ENCODE measurements around the gene CFAP46. TPM values are rescaled to one million over a fixed set of nuclear protein-coding genes. Genes with fewer than 3 reads are reported as not detected.

CFAP46 gene
- total and polyA plus RNA-seq, 9 of the 15 experiments (the other 6 are each of a cell fraction or from before 2014, with no cell fraction given), result not detected

DNA sequence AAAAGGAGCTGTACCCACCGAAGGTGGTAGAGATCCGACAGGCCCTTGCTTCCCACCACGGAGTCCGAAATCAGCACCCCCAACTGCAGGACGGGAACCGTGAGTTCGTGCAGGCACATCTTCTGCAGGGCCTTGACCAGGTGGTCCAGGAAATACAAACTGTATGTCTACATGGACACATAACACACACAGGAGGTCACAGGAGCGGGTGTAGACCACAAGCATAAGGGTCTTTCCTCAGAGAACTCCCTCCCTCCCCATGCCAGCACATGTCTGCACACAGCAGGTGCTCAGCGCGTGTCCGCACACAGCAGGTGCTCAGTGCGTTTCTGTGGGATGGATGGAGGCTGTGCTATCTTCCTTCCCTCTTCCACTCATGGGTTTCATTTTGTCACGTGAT, 69.7 kb downstream of the CFAP46 start (continued):
- TF ChIP-seq, protein P1, sequence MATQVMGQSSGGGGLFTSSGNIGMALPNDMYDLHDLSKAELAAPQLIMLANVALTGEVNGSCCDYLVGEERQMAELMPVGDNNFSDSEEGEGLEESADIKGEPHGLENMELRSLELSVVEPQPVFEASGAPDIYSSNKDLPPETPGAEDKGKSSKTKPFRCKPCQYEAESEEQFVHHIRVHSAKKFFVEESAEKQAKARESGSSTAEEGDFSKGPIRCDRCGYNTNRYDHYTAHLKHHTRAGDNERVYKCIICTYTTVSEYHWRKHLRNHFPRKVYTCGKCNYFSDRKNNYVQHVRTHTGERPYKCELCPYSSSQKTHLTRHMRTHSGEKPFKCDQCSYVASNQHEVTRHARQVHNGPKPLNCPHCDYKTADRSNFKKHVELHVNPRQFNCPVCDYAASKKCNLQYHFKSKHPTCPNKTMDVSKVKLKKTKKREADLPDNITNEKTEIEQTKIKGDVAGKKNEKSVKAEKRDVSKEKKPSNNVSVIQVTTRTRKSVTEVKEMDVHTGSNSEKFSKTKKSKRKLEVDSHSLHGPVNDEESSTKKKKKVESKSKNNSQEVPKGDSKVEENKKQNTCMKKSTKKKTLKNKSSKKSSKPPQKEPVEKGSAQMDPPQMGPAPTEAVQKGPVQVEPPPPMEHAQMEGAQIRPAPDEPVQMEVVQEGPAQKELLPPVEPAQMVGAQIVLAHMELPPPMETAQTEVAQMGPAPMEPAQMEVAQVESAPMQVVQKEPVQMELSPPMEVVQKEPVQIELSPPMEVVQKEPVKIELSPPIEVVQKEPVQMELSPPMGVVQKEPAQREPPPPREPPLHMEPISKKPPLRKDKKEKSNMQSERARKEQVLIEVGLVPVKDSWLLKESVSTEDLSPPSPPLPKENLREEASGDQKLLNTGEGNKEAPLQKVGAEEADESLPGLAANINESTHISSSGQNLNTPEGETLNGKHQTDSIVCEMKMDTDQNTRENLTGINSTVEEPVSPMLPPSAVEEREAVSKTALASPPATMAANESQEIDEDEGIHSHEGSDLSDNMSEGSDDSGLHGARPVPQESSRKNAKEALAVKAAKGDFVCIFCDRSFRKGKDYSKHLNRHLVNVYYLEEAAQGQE (IDR thresholded peaks at IDR 0.05; ENCODE audit: borderline replicate concordance), result no peak
- TF ChIP-seq, protein P1 (CRISPR knock-in tag; IDR thresholded peaks at IDR 0.05; ENCODE audit: low read depth), result no peak
- no peak for TF ChIP-seq MCM5 (IDR thresholded peaks at IDR 0.05; ENCODE audit: low read depth)
- no peak for TF ChIP-seq SMAD3 (CRISPR knock-in tag; conservative IDR thresholded peaks at IDR 0.05)
- TF ChIP-seq, protein P2, sequence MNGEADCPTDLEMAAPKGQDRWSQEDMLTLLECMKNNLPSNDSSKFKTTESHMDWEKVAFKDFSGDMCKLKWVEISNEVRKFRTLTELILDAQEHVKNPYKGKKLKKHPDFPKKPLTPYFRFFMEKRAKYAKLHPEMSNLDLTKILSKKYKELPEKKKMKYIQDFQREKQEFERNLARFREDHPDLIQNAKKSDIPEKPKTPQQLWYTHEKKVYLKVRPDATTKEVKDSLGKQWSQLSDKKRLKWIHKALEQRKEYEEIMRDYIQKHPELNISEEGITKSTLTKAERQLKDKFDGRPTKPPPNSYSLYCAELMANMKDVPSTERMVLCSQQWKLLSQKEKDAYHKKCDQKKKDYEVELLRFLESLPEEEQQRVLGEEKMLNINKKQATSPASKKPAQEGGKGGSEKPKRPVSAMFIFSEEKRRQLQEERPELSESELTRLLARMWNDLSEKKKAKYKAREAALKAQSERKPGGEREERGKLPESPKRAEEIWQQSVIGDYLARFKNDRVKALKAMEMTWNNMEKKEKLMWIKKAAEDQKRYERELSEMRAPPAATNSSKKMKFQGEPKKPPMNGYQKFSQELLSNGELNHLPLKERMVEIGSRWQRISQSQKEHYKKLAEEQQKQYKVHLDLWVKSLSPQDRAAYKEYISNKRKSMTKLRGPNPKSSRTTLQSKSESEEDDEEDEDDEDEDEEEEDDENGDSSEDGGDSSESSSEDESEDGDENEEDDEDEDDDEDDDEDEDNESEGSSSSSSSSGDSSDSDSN (IDR thresholded peaks at IDR 0.05; ENCODE audit: borderline replicate concordance in 1 of 2, low read depth in 2 of 2, low read length in 2 of 2), result no peak
- no peak for TF ChIP-seq ZNF717 (CRISPR knock-in tag; IDR thresholded peaks at IDR 0.05)
- TF ChIP-seq, protein P3, sequence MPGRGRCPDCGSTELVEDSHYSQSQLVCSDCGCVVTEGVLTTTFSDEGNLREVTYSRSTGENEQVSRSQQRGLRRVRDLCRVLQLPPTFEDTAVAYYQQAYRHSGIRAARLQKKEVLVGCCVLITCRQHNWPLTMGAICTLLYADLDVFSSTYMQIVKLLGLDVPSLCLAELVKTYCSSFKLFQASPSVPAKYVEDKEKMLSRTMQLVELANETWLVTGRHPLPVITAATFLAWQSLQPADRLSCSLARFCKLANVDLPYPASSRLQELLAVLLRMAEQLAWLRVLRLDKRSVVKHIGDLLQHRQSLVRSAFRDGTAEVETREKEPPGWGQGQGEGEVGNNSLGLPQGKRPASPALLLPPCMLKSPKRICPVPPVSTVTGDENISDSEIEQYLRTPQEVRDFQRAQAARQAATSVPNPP (IDR thresholded peaks at IDR 0.05; ENCODE audit: borderline replicate concordance, insufficient read depth, insufficient read length), result no peak
- TF ChIP-seq, protein P4, sequence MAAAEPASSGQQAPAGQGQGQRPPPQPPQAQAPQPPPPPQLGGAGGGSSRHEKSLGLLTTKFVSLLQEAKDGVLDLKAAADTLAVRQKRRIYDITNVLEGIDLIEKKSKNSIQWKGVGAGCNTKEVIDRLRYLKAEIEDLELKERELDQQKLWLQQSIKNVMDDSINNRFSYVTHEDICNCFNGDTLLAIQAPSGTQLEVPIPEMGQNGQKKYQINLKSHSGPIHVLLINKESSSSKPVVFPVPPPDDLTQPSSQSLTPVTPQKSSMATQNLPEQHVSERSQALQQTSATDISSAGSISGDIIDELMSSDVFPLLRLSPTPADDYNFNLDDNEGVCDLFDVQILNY (CRISPR knock-in tag; IDR thresholded peaks at IDR 0.05), result no peak
- TF ChIP-seq, protein P5, sequence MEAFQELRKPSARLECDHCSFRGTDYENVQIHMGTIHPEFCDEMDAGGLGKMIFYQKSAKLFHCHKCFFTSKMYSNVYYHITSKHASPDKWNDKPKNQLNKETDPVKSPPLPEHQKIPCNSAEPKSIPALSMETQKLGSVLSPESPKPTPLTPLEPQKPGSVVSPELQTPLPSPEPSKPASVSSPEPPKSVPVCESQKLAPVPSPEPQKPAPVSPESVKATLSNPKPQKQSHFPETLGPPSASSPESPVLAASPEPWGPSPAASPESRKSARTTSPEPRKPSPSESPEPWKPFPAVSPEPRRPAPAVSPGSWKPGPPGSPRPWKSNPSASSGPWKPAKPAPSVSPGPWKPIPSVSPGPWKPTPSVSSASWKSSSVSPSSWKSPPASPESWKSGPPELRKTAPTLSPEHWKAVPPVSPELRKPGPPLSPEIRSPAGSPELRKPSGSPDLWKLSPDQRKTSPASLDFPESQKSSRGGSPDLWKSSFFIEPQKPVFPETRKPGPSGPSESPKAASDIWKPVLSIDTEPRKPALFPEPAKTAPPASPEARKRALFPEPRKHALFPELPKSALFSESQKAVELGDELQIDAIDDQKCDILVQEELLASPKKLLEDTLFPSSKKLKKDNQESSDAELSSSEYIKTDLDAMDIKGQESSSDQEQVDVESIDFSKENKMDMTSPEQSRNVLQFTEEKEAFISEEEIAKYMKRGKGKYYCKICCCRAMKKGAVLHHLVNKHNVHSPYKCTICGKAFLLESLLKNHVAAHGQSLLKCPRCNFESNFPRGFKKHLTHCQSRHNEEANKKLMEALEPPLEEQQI (IDR thresholded peaks at IDR 0.05), result no peak
